IPS-18a (cell line): ENCODE measurements around the gene ENTPD1.
"Not testable (repeated sequence)": the region's sequence is repeated elsewhere in the genome, so short reads cannot be mapped to it uniquely, and the experiment has no call there.

Experiments
- H3K27ac ChIP-seq: one replicate; pipeline ENCODE4 v1.5.1; 2013; ENCODE audit warnings: low read length
- H3K27me3 ChIP-seq: one replicate; pipeline ENCODE4 v1.6.1; 2013; ENCODE audit warnings: mild to moderate bottlenecking, low read length; ENCODE audit not compliant: control insufficient read depth, insufficient read depth
- H3K36me3 ChIP-seq: one replicate; pipeline ENCODE4 v1.6.1; 2013; ENCODE audit warnings: low read depth, low read length; ENCODE audit not compliant: control insufficient read depth
- H3K4me1 ChIP-seq: one replicate; pipeline ENCODE4 v1.6.1; 2013; ENCODE audit warnings: low read depth, low read length; ENCODE audit not compliant: control insufficient read depth
- H3K4me3 ChIP-seq: one replicate; pipeline ENCODE4 v1.5.1; 2013; ENCODE audit warnings: low read length
- H3K9ac ChIP-seq: one replicate; pipeline ENCODE4 v1.6.1; 2013; ENCODE audit warnings: mild to moderate bottlenecking, low read length, moderate library complexity
- H3K9me3 ChIP-seq: one replicate; pipeline ENCODE4 v1.6.1; 2013; ENCODE audit warnings: low read depth, low read length; ENCODE audit not compliant: control insufficient read depth

ENTPD1 gene

DNA sequence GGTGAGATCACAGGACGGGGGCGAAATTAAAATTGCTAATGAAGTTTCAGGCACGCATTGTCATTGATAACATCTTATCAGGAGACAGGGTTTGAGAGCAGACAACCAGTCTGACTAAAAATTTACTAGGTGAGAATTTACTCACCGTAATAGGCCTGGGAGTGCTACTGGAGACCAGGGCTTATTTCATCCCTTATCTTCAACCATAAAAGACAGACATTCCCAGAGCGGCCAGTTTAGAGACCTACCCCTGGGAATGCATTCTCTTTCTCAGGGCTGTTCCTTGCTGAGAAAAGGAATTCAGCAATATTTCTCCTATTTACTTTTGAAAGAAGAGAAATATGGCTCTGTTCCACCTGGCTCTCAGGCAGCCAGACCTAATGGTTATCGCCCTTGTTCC, 23.1 kb upstream of the ENTPD1 start:
- H3K4me3 ChIP-seq, H3K27ac ChIP-seq, H3K4me1 ChIP-seq, H3K9ac ChIP-seq, H3K27me3 ChIP-seq, H3K36me3 ChIP-seq: not testable (repeated sequence)
- H3K9me3 ChIP-seq, result peaks cover 10% of the 10 kb centered on the region

DNA sequence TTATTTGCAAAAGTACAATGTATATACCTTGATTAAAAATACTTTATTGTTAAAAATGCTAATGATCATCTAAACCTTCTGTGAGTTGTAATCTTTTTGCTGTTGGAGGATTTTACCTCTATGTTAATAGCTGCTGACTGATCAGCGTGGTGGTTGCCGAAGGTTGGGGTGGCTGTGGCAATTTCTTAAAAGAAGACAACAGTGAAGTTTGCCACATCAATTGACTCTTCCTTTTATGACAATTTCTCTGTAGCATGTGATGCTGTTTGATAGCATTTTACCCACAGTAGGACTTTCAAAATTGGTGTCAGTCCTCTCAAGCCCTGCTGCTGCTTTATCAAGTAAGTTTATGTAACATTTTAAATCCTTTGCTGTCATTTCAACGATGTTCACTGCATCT, 16.9 kb upstream of the ENTPD1 start:
- Histone ChIP-seq H3K27me3 (no peaks in the 10 kb centered on the region), H3K4me1 (no peaks in the 10 kb centered on the region), H3K27ac (no peak overlapping the region), H3K9ac (no peak overlapping the region), H3K36me3 (no peaks in the 10 kb centered on the region), H3K4me3 (no peak overlapping the region), H3K9me3 (no peaks in the 10 kb centered on the region)

DNA sequence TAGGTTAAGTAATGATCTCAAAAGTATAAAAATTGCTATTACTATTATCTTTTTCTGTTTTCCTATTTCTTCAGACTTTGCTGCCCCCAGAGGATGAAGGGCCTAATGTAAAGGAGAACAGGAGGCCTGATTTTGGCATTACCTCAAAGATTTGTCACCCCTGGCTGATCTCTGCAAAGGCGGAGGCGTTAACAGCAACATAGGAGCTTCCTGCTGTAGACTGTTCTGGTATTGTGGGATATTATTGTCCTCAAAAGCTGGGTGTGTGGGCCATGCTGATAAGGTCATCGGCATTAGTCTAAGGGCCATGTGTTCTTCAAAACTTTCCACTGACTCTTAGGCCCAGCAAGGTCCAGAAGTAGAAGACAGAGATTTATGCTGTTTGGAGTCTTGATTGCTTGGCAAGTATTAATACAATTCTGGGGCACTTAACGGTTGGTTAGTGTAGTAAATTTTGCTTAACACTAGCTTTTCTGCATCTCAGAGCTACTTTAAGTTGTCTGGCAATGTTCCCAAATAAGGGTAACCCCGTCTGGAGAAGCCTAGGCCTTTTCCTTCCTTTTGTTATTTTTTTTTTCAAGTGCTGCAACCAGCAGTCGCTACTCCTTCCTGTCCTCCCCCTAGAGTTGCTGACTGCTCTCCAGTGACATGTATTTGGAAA, 14.0 kb upstream of the ENTPD1 start:
- H3K36me3 ChIP-seq, result no peaks in the 10 kb centered on the region
- H3K4me3 ChIP-seq, result no peak overlapping the region
- H3K27me3 ChIP-seq, result no peaks in the 10 kb centered on the region
- H3K9ac ChIP-seq, result no peak overlapping the region
- no peaks in the 10 kb centered on the region for H3K9me3 ChIP-seq
- no peaks in the 10 kb centered on the region for H3K4me1 ChIP-seq
- no peak overlapping the region for H3K27ac ChIP-seq

DNA sequence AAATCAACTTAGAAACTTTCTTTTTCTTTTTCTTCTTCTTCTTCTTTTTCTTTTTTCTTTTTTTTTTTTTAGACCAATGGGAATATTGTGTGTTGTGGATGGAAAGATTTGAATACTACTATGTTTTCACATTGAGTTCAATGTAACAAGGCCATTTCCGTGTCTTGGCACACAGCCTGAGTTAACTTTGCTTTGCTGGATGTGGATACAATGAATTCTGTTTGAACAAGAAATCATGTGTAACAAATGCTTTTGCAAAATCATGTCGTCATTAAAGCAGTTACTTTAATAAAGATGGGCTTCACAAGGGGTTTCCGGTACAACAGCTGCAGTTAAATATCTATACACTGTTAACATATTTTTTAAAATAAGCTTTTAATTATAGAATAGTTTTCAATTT, 13.5 kb upstream of the ENTPD1 start:
- H3K9ac ChIP-seq, result no peak overlapping the region
- no peaks in the 10 kb centered on the region for H3K27me3 ChIP-seq
- no peaks in the 10 kb centered on the region for H3K4me1 ChIP-seq
- no peak overlapping the region for H3K27ac ChIP-seq
- H3K36me3 ChIP-seq, result no peaks in the 10 kb centered on the region
- H3K9me3 ChIP-seq, result no peaks in the 10 kb centered on the region
- H3K4me3 ChIP-seq, result no peak overlapping the region

DNA sequence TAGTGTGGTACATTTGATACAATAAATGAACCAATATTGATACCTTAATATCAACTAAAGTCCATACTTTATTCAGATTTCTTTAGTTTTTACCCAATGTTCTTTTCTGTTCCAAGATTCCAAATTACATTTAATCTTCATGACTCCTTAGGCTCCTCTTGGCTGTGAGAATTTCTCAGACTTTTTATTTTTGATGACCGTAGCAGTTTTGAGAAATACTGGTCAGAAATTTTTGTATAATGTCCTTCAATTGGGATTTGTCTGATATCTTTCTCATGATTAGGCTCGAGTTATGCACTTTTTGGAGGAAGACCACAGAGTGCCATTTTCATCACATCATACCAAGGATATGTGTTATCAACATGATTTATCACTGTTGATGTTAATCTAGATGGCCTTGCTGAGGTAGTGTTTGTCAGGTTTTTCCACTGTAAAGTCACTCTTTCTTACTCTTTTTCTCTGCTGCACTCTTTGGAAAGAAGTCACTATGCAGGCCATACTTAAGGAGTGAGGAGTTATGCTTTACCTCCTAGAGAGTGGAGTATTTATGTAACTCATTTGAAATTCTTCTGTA, 12.9 kb upstream of the ENTPD1 start:
- H3K27ac ChIP-seq, result no peak overlapping the region

DNA sequence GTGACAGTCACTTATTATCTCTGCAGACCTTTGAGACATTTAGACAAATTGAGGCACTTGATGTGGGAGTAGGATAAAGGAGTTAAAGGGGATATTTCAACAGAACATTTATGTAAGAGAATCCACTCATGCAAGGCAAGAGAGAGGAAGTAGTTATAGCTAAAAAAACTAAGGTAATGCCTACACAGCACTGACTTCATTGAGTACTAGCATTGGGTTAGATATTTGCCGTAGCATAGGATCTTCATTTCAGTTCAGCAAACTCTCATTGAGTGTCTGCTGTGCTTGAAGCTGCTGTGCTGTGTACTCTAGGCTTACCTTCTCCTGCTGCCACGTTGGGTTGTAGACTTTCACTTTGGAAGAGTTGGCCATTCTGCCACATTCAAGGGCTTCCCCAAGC, 10.5 kb upstream of the ENTPD1 start:
- H3K36me3 ChIP-seq, result no peaks in the 10 kb centered on the region
- no peaks in the 10 kb centered on the region for H3K9me3 ChIP-seq
- H3K9ac ChIP-seq, result no peak overlapping the region
- H3K4me1 ChIP-seq, result no peaks in the 10 kb centered on the region
- no peak overlapping the region for H3K27ac ChIP-seq
- no peak overlapping the region for H3K4me3 ChIP-seq
- H3K27me3 ChIP-seq, result no peaks in the 10 kb centered on the region

More for the DNA sequence above, 12.9 kb upstream of the ENTPD1 start:
- Histone ChIP-seq H3K9me3 (no peaks in the 10 kb centered on the region), H3K4me1 (no peaks in the 10 kb centered on the region), H3K27me3 (no peaks in the 10 kb centered on the region), H3K4me3 (no peak overlapping the region), H3K9ac (no peak overlapping the region), H3K36me3 (no peaks in the 10 kb centered on the region)

DNA sequence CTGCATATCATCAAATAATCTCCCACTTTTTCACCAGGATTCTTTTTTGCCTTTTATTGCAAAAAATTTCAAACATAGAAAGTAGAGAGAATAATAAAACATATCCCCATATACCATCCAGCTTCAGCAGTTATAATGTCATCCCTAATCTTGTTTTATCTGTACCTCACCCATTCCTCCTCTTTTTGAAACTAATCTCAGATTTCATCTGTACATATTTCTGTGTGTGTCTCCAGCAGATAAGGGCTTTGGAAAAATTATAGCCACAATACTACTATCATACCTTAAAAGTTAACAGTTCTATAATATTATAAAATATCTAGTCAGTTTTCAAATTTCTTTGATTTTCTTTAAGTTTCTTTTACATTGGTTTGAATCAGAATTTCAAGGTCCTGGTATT, 7.6 kb upstream of the ENTPD1 start:
- Histone ChIP-seq H3K9me3 (no peaks in the 10 kb centered on the region), H3K9ac (no peak overlapping the region), H3K36me3 (no peaks in the 10 kb centered on the region), H3K27ac (no peak overlapping the region), H3K4me1 (no peaks in the 10 kb centered on the region), H3K4me3 (no peak overlapping the region), H3K27me3 (no peaks in the 10 kb centered on the region)

DNA sequence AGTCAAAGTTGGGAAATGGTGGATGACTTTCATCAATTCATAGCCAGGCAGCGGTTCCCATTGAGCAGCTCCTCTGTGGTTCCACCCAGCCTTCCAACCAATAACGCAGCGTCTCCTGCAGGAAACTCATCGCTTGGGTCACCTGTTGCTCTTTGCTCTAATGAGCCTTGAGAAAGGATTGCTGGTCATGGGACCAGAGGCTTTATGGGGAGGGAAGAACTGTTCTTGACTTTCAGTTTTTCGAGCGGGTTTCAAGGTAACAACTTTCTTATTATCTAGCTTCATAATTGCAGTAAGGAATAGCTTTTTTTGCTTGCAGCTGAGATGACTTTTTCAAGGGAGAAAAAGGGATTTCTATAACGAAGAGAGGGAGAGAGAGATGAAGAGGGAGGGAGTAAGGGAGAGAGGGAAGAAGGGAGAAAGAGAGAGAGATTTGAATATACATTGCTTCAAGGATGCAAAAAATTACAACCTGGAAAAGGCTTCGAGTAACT, 405 bp upstream of the ENTPD1 start:
- peak overlapping the region; percentile 41 for H3K9ac ChIP-seq
- H3K9me3 ChIP-seq, result no peaks in the 10 kb centered on the region
- H3K27ac ChIP-seq, result no peak overlapping the region
- no peaks in the 10 kb centered on the region for H3K36me3 ChIP-seq
- peaks cover 10% of the 10 kb centered on the region for H3K27me3 ChIP-seq
- H3K4me1 ChIP-seq, result peaks cover 14% of the 10 kb centered on the region
- peak overlapping the region; percentile 67 for H3K4me3 ChIP-seq

DNA sequence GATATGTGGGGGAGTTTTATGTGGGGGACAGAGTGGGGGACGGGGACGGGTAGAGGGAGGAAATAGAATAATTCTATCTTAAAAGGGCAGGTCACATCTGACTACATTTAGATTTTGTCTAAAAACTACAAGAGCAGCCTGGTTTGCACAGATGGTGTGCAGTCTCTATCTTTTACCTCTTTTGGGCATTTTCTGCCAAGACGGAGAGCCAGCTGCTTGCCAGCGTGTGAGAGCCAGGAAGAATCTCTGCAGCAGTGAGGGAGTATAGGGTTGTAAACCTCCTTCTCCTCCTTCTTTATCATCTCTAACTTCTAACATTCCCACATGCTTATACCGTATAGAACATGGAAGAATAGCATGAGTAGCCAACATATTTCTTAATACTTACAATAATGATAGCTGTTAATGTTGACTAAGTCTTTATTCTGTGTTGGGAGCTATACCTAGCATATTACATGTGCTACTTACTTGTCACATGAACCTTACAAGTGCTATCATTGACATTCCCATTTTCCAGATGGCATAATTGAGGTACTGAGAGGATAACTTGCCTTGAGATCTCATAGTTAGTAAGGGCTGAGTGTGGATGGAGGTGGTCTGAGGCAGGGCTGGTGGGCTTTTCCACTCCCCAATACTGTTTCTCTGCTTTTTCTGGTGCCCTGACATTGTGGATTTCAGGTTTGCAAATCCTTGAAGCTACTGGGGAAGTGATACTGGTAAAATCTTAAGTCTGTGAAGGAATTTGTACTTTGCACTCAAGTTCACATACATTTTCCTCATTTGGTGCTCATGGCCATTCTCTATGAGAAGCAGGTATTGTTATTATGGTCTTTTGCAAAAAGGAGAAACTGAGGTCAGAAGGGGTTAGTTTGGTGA, 1.1 kb downstream of the ENTPD1 start:
- Histone ChIP-seq H3K9ac (no peak overlapping the region), H3K27me3 (peaks cover 10% of the 10 kb centered on the region), H3K4me1 (peaks cover 14% of the 10 kb centered on the region)

DNA sequence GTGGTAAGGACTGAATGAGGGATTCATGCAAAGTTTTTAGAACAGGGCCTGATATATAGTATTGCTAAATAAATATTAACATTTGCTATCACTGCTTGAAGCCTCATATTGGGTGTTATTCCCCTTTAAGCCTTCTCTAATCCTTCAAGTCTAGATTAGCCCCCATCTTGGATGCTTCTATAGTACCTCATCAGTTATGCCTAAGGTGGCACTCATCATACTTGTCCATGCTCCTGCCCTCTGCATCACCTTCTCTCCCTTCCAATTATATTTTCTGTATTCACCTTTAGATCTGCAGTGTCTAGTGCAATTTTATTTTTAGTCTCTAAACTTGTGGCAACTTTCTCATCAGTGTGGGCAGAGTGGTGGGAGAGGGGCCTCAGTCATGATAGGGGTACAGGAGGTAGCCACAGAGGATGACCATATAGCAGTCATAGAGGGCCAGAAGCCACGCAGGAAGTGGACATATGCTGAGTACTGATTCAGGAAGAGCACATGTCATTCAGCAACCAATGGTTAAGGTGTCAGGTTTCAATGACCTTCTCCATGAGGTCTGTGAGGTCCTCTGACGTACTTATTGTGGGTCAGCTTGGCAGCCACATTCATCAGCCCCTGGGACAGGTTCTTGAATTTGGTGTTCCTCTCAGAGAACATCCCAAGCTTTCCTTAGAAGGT, 2.5 kb downstream of the ENTPD1 start:
- Histone ChIP-seq H3K27ac (no peak overlapping the region), H3K9me3 (no peaks in the 10 kb centered on the region), H3K9ac (no peak overlapping the region), H3K36me3 (no peaks in the 10 kb centered on the region), H3K4me3 (no peak overlapping the region), H3K27me3 (peaks cover 10% of the 10 kb centered on the region), H3K4me1 (peaks cover 14% of the 10 kb centered on the region)

More for the DNA sequence above, 1.1 kb downstream of the ENTPD1 start:
- no peaks in the 10 kb centered on the region for H3K9me3 ChIP-seq
- peak overlapping the region; percentile 67 for H3K4me3 ChIP-seq
- H3K36me3 ChIP-seq, result no peaks in the 10 kb centered on the region
- no peak overlapping the region for H3K27ac ChIP-seq

DNA sequence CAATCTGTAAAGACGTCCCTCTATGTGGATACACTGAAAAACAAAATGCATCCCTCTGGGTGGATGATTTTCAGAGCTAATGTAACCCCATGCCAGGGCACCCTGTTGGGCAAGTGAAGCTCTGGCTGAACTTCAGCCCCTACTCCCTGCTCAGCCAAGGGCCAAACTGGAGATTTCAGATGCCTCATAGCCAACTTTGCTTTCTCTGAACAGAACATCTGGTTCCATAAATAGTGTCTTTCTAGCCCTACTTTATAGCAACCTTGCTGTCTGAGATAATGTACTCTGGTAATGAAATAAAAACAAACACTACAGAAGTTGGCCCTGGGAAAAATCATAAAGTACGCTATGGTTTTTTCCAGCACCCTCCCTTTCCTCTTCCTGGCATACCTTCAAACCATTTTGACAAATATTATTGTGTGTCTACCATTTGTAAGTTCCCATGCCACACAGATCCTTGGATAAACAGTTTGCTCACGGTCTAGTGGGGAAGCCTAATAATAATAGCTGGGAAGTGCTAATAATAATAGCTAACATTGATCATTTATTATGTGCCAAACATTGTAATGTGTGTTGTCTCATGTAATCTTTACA, 3.4 kb downstream of the ENTPD1 start:
- H3K4me3 ChIP-seq, result no peak overlapping the region
- peaks cover 10% of the 10 kb centered on the region for H3K27me3 ChIP-seq
- H3K9ac ChIP-seq, result no peak overlapping the region
- H3K36me3 ChIP-seq, result no peaks in the 10 kb centered on the region
- H3K4me1 ChIP-seq, result peaks cover 14% of the 10 kb centered on the region
- no peaks in the 10 kb centered on the region for H3K9me3 ChIP-seq
- H3K27ac ChIP-seq, result no peak overlapping the region
